ENCODE measurements around the gene CALCB.
A peak's percentile ranks its signal among the peaks of the same experiment; 100 is the strongest.
"Not testable (repeated sequence)": the region's sequence is repeated elsewhere in the genome, so short reads cannot be mapped to it uniquely, and the experiment has no call there.

Gene CALCB

GRCh38 chr11:15073361-15074205 is at the start of gene CALCB:
Gene CALCB (plus strand): TSS chr11:15073593. CDS start chr11:15074719, 1,126 bp downstream.
- peaks cover 5% of the 10 kb centered on the region for H3K4me1 ChIP-seq (ENCODE audit: control insufficient read depth, insufficient read depth, low read length)
- peaks cover 33% of the 10 kb centered on the region for H3K27me3 ChIP-seq (ENCODE audit: control insufficient read depth, insufficient read depth, low read length)
- peak within 1 kb of the TSS; percentile 75 for H3K4me3 ChIP-seq (ENCODE audit: low read depth, low read length)
- H3K36me3 ChIP-seq (ENCODE audit: control insufficient read depth, insufficient read depth, low read length), result no peaks in the 10 kb centered on the region
- no peak within 1 kb of the TSS for H3K27ac ChIP-seq (ENCODE audit: low read depth, low read length)
- H3K9ac ChIP-seq (ENCODE audit: low read depth, low read length), result peak within 1 kb of the TSS; percentile 19; the same call in 1 of the 2 replicates
- no peaks in the 10 kb centered on the region for H3K9me3 ChIP-seq (ENCODE audit: control insufficient read depth, insufficient read depth, low read length)

DNA sequence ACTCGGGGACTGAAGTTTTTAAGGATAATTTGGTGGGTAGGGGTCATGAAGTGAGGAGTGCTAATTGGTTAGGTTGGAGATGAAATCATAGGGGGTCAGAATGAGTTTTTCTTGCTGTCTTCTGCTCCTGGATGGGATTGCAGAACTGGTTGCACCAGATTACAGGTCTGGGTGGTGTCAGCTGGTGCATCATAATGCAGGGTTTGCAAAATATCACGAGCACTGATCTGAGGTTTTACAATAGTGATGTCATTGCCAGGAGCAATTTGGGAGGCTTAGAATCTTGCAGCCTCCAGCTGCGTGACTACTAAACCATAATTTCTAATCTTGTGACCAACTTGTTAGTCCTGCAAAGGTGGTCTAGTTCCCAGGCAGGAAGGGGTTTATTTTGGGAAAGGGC is 46.4 kb upstream of the CALCB start:
- Histone ChIP-seq H3K4me3 (ENCODE audit: low read depth, low read length) (no peak overlapping the region), H3K9me3 (ENCODE audit: control insufficient read depth, insufficient read depth, low read length) (peaks cover 16% of the 10 kb centered on the region; the same call in 1 of the 2 replicates), H3K36me3 (ENCODE audit: control insufficient read depth, insufficient read depth, low read length) (no peaks in the 10 kb centered on the region), H3K4me1 (ENCODE audit: control insufficient read depth, insufficient read depth, low read length) (0 out of 2 replicates have a peak, but pooled peaks cover 4% of the 10 kb centered on the region), H3K27me3 (ENCODE audit: control insufficient read depth, insufficient read depth, low read length) (no peaks in the 10 kb centered on the region; the same call in 1 of the 2 replicates), H3K9ac (ENCODE audit: low read depth, low read length) (no peak overlapping the region), H3K27ac (ENCODE audit: low read depth, low read length) (no peak overlapping the region)

- Histone ChIP-seq H3K9ac (ENCODE audit: low read depth, low read length) (no peak overlapping the region), H3K27me3 (ENCODE audit: control insufficient read depth, insufficient read depth, low read length) (no peaks in the 10 kb centered on the region; the same call in 1 of the 2 replicates), H3K27ac (ENCODE audit: low read depth, low read length) (no peak overlapping the region), H3K4me3 (ENCODE audit: low read depth, low read length) (no peak overlapping the region), H3K9me3 (ENCODE audit: control insufficient read depth, insufficient read depth, low read length) (peaks cover 16% of the 10 kb centered on the region; the same call in 1 of the 2 replicates), H3K36me3 (ENCODE audit: control insufficient read depth, insufficient read depth, low read length) (no peaks in the 10 kb centered on the region), H3K4me1 (ENCODE audit: control insufficient read depth, insufficient read depth, low read length) (0 out of 2 replicates have a peak, but pooled peaks cover 4% of the 10 kb centered on the region)
These were observed 45.4 kb upstream of the CALCB start for GRCh38 chr11:15027956-15028355.

DNA sequence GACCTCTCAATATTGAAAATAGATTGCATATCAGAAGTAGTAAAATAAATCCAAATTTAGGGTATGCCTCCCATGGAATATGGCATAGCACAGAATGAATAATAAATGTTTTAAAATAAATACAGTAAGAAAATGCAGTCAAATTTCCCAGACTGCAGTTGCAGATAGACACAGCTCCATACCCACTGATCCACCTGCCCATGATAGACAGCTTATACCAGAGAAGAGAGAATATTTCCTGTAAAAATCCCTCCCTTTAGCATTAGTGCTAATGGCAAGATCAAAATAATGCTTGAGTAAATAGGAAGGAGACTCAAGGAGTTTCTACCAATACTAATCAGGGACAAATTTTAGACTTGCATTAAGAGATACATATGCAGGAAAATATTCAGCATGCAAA is 45.0 kb upstream of the CALCB start:
- no peak overlapping the region for H3K27ac ChIP-seq (ENCODE audit: low read depth, low read length)
- H3K4me1 ChIP-seq (ENCODE audit: control insufficient read depth, insufficient read depth, low read length), result 0 out of 2 replicates have a peak, but pooled peaks cover 4% of the 10 kb centered on the region
- H3K9me3 ChIP-seq (ENCODE audit: control insufficient read depth, insufficient read depth, low read length), result peaks cover 14% of the 10 kb centered on the region; the same call in 1 of the 2 replicates
- no peaks in the 10 kb centered on the region; the same call in 1 of the 2 replicates for H3K27me3 ChIP-seq (ENCODE audit: control insufficient read depth, insufficient read depth, low read length)
- no peaks in the 10 kb centered on the region for H3K36me3 ChIP-seq (ENCODE audit: control insufficient read depth, insufficient read depth, low read length)
- H3K9ac ChIP-seq (ENCODE audit: low read depth, low read length), result no peak overlapping the region
- H3K4me3 ChIP-seq (ENCODE audit: low read depth, low read length), result no peak overlapping the region

GRCh38 chr11:15031945-15032344 is 41.4 kb upstream of the CALCB start:
- not testable (repeated sequence) for H3K27me3 ChIP-seq (ENCODE audit: control insufficient read depth, insufficient read depth, low read length); H3K4me3 ChIP-seq (ENCODE audit: low read depth, low read length); H3K9me3 ChIP-seq (ENCODE audit: control insufficient read depth, insufficient read depth, low read length); H3K4me1 ChIP-seq (ENCODE audit: control insufficient read depth, insufficient read depth, low read length); H3K27ac ChIP-seq (ENCODE audit: low read depth, low read length); H3K9ac ChIP-seq (ENCODE audit: low read depth, low read length); H3K36me3 ChIP-seq (ENCODE audit: control insufficient read depth, insufficient read depth, low read length)

DNA sequence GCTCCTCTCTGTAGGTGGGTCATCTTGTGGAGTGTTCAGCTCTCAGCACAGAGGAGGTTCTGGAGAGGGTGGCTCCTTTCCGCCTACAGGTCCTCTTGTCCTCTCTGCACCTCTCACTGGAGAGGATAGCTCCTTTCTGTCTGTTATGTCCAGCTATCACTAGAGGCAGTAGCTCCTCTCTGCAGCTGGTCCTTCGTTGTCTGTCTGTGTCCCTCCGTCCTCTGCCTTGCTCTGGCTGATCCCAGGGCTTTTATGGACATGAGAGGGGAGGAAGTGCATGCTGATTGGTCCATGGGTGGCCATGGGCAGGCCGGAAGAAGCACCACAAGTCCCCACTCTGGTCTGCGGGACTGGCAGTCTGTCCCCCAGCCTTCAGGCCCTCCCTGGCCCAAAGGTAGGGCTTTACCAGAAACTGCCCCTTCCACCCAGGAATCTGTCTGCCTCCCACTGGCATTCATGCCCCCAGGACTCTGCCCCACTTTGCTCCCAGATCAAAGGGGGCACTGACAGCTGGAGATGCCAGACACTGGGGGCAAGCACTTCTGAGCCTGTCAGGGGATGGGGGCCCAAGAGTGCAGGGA is 38.6 kb upstream of the CALCB start:
- no peaks in the 10 kb centered on the region; the same call in 1 of the 2 replicates for H3K27me3 ChIP-seq (ENCODE audit: control insufficient read depth, insufficient read depth, low read length)
- H3K36me3 ChIP-seq (ENCODE audit: control insufficient read depth, insufficient read depth, low read length), result no peaks in the 10 kb centered on the region
- no peaks in the 10 kb centered on the region for H3K9me3 ChIP-seq (ENCODE audit: control insufficient read depth, insufficient read depth, low read length)
- peaks cover 3% of the 10 kb centered on the region; the same call in 1 of the 2 replicates for H3K4me1 ChIP-seq (ENCODE audit: control insufficient read depth, insufficient read depth, low read length)
- no peak overlapping the region for H3K27ac ChIP-seq (ENCODE audit: low read depth, low read length)
- H3K9ac ChIP-seq (ENCODE audit: low read depth, low read length), result no peak overlapping the region
- H3K4me3 ChIP-seq (ENCODE audit: low read depth, low read length), result no peak overlapping the region; the same call in 1 of the 2 replicates

DNA sequence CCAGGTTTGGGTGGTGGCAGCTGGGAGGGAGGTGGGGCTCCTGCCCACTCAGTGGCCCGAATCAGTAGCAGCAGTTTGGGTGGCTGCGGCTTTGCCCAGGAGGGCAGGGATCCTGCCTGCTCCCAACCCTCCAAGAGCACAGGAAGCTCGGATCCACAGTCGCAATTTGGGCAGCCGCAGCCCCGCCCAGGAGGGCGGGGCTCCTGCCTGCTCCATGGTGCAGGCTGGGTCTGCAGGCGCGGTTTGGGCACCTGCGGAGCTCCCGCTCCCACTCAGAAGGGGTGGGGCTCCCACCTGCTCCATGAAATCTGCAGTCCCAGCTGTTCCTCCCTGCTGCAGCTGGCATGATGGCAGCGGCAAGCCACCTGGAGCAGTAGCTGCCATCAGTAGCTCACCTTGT is 38.1 kb upstream of the CALCB start:
- no peaks in the 10 kb centered on the region; the same call in 1 of the 2 replicates for H3K27me3 ChIP-seq (ENCODE audit: control insufficient read depth, insufficient read depth, low read length)
- peak overlapping the region; percentile 41; the same call in 1 of the 2 replicates for H3K4me3 ChIP-seq (ENCODE audit: low read depth, low read length)
- H3K27ac ChIP-seq (ENCODE audit: low read depth, low read length), result no peak overlapping the region
- no peaks in the 10 kb centered on the region for H3K9me3 ChIP-seq (ENCODE audit: control insufficient read depth, insufficient read depth, low read length)
- H3K4me1 ChIP-seq (ENCODE audit: control insufficient read depth, insufficient read depth, low read length), result peaks cover 4% of the 10 kb centered on the region
- H3K36me3 ChIP-seq (ENCODE audit: control insufficient read depth, insufficient read depth, low read length), result no peaks in the 10 kb centered on the region
- H3K9ac ChIP-seq (ENCODE audit: low read depth, low read length), result no peak overlapping the region

GRCh38 chr11:15038963-15039362 is 34.4 kb upstream of the CALCB start:
- H3K9me3 ChIP-seq (ENCODE audit: control insufficient read depth, insufficient read depth, low read length), result no peaks in the 10 kb centered on the region
- peaks cover 27% of the 10 kb centered on the region for H3K4me1 ChIP-seq (ENCODE audit: control insufficient read depth, insufficient read depth, low read length)
- no peaks in the 10 kb centered on the region for H3K27me3 ChIP-seq (ENCODE audit: control insufficient read depth, insufficient read depth, low read length)
- H3K9ac ChIP-seq (ENCODE audit: low read depth, low read length), result no peak overlapping the region
- no peak overlapping the region for H3K4me3 ChIP-seq (ENCODE audit: low read depth, low read length)
- no peaks in the 10 kb centered on the region for H3K36me3 ChIP-seq (ENCODE audit: control insufficient read depth, insufficient read depth, low read length)
- no peak overlapping the region for H3K27ac ChIP-seq (ENCODE audit: low read depth, low read length)

DNA sequence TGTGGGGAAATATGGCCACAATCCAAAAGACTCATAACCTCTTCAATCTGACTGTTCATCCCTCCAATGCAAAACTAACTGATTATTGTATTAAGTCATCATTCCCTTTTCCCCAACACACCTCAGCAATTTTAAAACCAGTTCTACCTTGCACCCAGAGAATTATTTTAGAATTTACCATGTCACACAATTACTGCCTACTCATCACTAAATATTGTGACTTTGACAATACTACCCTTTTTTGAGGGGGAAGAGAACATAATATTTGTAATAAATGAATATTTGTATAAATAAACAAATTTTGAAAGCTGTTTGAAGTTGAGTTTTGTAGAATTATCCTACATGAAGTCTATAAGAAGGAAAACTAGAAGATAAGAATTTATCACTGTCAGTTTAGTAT is 28.2 kb upstream of the CALCB start:
- Histone ChIP-seq H3K9me3 (ENCODE audit: control insufficient read depth, insufficient read depth, low read length) (no peaks in the 10 kb centered on the region), H3K36me3 (ENCODE audit: control insufficient read depth, insufficient read depth, low read length) (no peaks in the 10 kb centered on the region), H3K4me1 (ENCODE audit: control insufficient read depth, insufficient read depth, low read length) (peaks cover 23% of the 10 kb centered on the region), H3K9ac (ENCODE audit: low read depth, low read length) (no peak overlapping the region), H3K4me3 (ENCODE audit: low read depth, low read length) (no peak overlapping the region), H3K27me3 (ENCODE audit: control insufficient read depth, insufficient read depth, low read length) (no peaks in the 10 kb centered on the region), H3K27ac (ENCODE audit: low read depth, low read length) (no peak overlapping the region)

GRCh38 chr11:15045891-15046290 is 27.5 kb upstream of the CALCB start:
- no peaks in the 10 kb centered on the region for H3K9me3 ChIP-seq (ENCODE audit: control insufficient read depth, insufficient read depth, low read length)
- H3K27ac ChIP-seq (ENCODE audit: low read depth, low read length), result no peak overlapping the region
- H3K9ac ChIP-seq (ENCODE audit: low read depth, low read length), result no peak overlapping the region
- H3K4me1 ChIP-seq (ENCODE audit: control insufficient read depth, insufficient read depth, low read length), result peaks cover 16% of the 10 kb centered on the region
- no peaks in the 10 kb centered on the region for H3K36me3 ChIP-seq (ENCODE audit: control insufficient read depth, insufficient read depth, low read length)
- no peaks in the 10 kb centered on the region for H3K27me3 ChIP-seq (ENCODE audit: control insufficient read depth, insufficient read depth, low read length)
- no peak overlapping the region for H3K4me3 ChIP-seq (ENCODE audit: low read depth, low read length)

- not testable (repeated sequence) for H3K9me3 ChIP-seq (ENCODE audit: control insufficient read depth, insufficient read depth, low read length); H3K4me3 ChIP-seq (ENCODE audit: low read depth, low read length); H3K36me3 ChIP-seq (ENCODE audit: control insufficient read depth, insufficient read depth, low read length); H3K9ac ChIP-seq (ENCODE audit: low read depth, low read length); H3K27me3 ChIP-seq (ENCODE audit: control insufficient read depth, insufficient read depth, low read length); H3K27ac ChIP-seq (ENCODE audit: low read depth, low read length); H3K4me1 ChIP-seq (ENCODE audit: control insufficient read depth, insufficient read depth, low read length)
These were observed 26.7 kb upstream of the CALCB start for GRCh38 chr11:15046673-15047072.

Measured in HUES48 (cell line).